ENCODE measurements around the gene PRODH2.

The PRODH2 gene

DNA sequence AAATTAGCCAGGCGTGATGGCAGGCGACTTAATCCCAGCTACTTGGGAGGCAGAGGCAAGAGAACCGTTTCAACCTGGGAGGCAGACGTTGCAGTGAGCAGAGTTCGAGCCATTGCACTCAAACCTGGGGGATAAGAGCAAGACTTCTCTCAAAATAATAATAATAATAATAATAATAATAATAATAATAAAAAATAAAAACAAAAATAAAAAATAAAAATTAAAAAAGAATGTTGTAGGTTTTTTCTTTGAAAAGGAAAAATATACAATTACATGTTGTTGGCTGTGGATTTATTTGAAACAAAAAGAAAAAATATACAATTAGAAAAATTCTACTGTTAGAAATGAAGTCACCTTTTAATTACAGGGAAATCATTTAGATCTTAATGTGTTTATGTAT is 11.5 kb upstream of the PRODH2 start:
- in situ Hi-C loops (cut with MboI; ENCODE audit: low pct_unique_long_range_greater_than_20kb, low sequenced_read_pairs, unreplicated experiment) = no loop called here
- DNase-seq (ENCODE audit: low spot score) = no peak
- TF ChIP-seq, protein P1, sequence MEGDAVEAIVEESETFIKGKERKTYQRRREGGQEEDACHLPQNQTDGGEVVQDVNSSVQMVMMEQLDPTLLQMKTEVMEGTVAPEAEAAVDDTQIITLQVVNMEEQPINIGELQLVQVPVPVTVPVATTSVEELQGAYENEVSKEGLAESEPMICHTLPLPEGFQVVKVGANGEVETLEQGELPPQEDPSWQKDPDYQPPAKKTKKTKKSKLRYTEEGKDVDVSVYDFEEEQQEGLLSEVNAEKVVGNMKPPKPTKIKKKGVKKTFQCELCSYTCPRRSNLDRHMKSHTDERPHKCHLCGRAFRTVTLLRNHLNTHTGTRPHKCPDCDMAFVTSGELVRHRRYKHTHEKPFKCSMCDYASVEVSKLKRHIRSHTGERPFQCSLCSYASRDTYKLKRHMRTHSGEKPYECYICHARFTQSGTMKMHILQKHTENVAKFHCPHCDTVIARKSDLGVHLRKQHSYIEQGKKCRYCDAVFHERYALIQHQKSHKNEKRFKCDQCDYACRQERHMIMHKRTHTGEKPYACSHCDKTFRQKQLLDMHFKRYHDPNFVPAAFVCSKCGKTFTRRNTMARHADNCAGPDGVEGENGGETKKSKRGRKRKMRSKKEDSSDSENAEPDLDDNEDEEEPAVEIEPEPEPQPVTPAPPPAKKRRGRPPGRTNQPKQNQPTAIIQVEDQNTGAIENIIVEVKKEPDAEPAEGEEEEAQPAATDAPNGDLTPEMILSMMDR (IDR thresholded peaks at IDR 0.05; ENCODE audit: extremely low read depth, insufficient read depth, missing control alignments) = no peak

DNA sequence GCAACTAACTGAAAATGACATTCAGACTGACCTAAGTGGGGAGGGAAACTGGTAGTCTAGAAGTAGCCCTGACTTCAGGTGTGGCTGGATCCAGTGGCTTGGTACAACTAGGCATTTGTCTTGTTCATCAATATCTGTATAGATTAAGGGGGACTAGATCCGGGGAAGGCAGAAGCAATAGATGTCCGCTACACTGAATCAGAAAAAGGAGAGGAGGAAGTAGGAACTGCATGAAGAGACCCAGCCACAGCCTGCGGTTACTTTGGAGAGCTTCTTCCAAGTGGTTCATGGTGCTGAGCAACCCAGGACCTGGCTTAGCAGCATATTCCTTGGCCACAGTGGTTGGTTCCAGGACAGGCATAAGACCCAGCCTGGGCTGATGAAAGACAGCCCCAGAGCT is 9.9 kb upstream of the PRODH2 start:
- in situ Hi-C loops (cut with MboI; ENCODE audit: low pct_unique_long_range_greater_than_20kb, low sequenced_read_pairs, unreplicated experiment) = no loop called here
- TF ChIP-seq, protein P1 (IDR thresholded peaks at IDR 0.05; ENCODE audit: extremely low read depth, insufficient read depth, missing control alignments) = no peak
- DNase-seq (ENCODE audit: low spot score) = no peak

DNA sequence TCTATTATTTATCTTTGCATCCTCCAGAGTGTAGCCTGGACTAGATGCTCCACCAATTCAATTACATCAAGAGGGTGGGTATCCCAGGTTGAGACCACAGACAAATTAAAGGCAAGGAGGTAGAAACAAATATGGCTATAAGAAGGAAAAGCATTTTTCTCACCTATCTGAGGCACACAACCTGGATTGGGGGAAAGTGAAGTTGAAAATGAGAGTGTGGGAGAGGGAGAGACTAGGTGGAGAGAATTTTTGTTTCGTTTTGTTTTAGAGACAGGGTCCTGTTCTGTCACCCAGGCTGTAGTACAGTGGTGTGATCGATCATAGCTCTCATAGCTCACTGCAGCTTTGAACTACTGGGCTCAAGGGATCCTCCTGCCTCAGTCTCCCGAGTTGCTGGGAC is 5.8 kb upstream of the PRODH2 start:
- in situ Hi-C loops (cut with MboI; ENCODE audit: low pct_unique_long_range_greater_than_20kb, low sequenced_read_pairs, unreplicated experiment) = no loop called here
- no peak for DNase-seq (ENCODE audit: low spot score)
- TF ChIP-seq, protein P1 (IDR thresholded peaks at IDR 0.05; ENCODE audit: extremely low read depth, insufficient read depth, missing control alignments) = no peak

DNA sequence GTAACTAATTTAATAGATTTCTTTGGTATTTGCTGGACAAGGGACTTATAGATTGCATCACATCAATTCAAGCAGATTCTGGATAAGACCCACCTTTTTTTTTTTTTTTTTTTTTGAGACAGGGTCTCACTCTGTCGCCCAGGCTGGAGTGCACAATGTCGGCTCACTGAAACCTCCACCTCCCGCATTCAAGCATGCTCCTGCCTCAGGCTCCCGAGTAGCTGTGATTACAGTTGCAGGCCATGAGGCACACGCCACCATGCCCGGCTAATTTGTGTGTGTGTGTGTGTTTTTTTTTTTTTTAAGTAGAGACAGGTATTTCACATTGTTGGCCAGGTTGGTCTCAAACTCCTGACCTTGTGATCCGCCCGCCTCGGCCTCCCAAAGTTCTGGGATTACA is 4.2 kb upstream of the PRODH2 start:
- DNase-seq (ENCODE audit: low spot score) = no peak
- TF ChIP-seq, protein P1 (IDR thresholded peaks at IDR 0.05; ENCODE audit: extremely low read depth, insufficient read depth, missing control alignments) = no peak
- in situ Hi-C loops (cut with MboI; ENCODE audit: low pct_unique_long_range_greater_than_20kb, low sequenced_read_pairs, unreplicated experiment) = no loop called here

DNA sequence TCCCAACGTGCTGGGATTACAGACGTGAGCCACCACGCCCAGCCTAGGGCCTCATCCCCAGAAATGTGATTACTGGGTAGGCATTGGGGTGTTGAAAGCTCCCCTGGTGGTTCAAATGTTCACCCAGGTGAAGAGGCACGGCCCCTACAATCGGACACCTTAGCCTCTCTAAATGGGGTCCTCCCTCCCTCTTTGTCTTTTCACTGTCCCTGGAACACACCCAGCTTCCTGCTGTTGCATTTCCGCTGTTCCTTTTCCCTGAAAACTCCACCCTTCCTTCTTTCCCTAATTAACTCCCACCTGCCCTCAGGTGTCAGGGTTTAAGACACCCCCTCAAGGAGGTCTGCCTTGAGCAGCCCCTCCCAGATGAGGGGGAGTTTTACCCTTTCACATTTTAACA is 3.6 kb upstream of the PRODH2 start:
- TF ChIP-seq, protein P1 (IDR thresholded peaks at IDR 0.05; ENCODE audit: extremely low read depth, insufficient read depth, missing control alignments) = no peak
- no peak for DNase-seq (ENCODE audit: low spot score)
- in situ Hi-C loops (cut with MboI; ENCODE audit: low pct_unique_long_range_greater_than_20kb, low sequenced_read_pairs, unreplicated experiment) = no loop called here

DNA sequence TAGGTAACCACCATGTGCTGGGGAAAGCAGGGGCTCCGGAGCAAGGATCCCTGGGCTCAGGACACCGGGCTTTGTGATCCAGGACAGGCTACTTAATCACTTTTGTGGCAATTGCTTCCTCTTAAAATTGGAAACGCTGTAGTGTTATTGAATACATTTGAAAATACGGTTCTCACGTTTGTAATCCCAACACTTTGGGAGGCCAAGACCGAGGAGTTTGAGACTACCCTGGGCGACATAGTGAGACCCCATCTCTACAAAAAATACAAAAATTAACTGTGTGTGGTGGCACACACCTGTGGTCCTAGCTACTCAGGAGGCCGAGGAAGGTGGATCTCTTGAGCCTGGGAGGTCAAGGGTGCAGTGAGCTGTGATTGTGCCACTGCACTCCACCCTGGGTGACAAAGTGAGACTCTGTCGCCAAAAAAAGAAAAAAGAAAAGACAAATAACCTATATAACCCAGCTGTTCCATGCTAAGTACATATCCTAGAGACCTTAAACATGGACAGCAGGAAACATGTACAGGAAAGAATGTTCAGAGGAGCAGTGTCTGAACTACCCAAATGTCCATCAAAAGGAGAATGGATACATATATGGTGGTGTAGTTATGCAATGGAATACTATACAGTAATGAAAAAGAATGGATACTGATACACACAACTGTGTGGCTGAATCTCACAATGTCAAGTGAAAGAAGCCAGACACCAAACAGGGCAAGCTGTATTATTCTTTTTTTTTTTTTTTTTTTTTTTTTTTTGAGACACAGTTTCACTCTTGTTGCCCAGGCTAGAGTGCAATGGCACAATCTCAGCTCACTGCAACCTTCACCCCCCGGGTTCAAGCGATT is 622 bp upstream of the PRODH2 start:
- TF ChIP-seq, protein P1 (IDR thresholded peaks at IDR 0.05; ENCODE audit: extremely low read depth, insufficient read depth, missing control alignments) = no peak

More for the DNA sequence above, 622 bp upstream of the PRODH2 start:
- in situ Hi-C loops (cut with MboI; ENCODE audit: low pct_unique_long_range_greater_than_20kb, low sequenced_read_pairs, unreplicated experiment) = no loop called here
- no peak for DNase-seq (ENCODE audit: low spot score)

Data from GM13977 (cell line).